Caco-2 (cell line): ENCODE results near the gene PIK3C2G. TPM values are rescaled to one million over a fixed set of nuclear protein-coding genes. Genes with fewer than 3 reads are reported as not detected.

Experiments
- BruUV-seq: library from RNA; stranded (reverse); fragments of 400-500 nt; replicated peaks from 2 replicates; lab custom pipeline; 2021; lab: Mats Ljungman, UMichigan
- CTCF ChIA-PET: fragments of 300-600 bp; sonication (Branson Sonifier 250); formaldehyde crosslinking; loops from one replicate; lab custom pipeline; 2022; ENCODE audit warnings: antibody characterized with exemption; lab: Charles Lee
- POLR2A ChIA-PET: fragments of 300-600 bp; sonication (Branson Sonifier 250); formaldehyde crosslinking; loops from one replicate; lab custom pipeline; 2022; ENCODE audit warnings: antibody characterized with exemption; lab: Charles Lee
- DNase-seq, 2 experiments: peaks; one replicate each; pipeline versions ENCODE4 v3.0.0 to v3.0.0-alpha.2; 2020 to 2022
- H3K27me3 ChIP-seq: replicated peaks from 2 replicates; pipeline ENCODE4 v1.6.0; 2011; ENCODE audit warnings: low read length; ENCODE audit not compliant: control insufficient read depth, insufficient read depth
- H3K36me3 ChIP-seq: 2 replicates; pipeline ENCODE4 v1.5.1; 2011; ENCODE audit warnings: low read length; ENCODE audit not compliant: control insufficient read depth, insufficient read depth
- H3K4me1 ChIP-seq: fragments of 250-450 bp; sonication (Bioruptor Pico); 2 replicates; pipeline ENCODE4 v1.5.1; 2020; ENCODE audit warnings: mild to moderate bottlenecking
- H3K4me3 ChIP-seq: 2 replicates; pipeline ENCODE4 v1.5.1; 2011; ENCODE audit warnings: low read depth, mild to moderate bottlenecking, control low read depth, low read length
- H3K9me3 ChIP-seq: fragments of 250-450 bp; sonication (Bioruptor Pico); 2 replicates; pipeline ENCODE4 v1.5.1; 2020; ENCODE audit warnings: mild to moderate bottlenecking, moderate library complexity
- H3K27ac Mint-ChIP-seq: one replicate; pipeline ENCODE4 v1.8.0; 2022; ENCODE audit warnings: mixed read lengths; ENCODE audit not compliant: unreplicated experiment
- H3K27me3 Mint-ChIP-seq: one replicate; pipeline ENCODE4 v1.8.0; 2022; ENCODE audit warnings: mixed read lengths; ENCODE audit not compliant: insufficient read depth, unreplicated experiment
- H3K36me3 Mint-ChIP-seq: one replicate; pipeline ENCODE4 v1.8.0; 2022; ENCODE audit warnings: mild to moderate bottlenecking, mixed read lengths; ENCODE audit not compliant: insufficient read depth, unreplicated experiment
- H3K4me1 Mint-ChIP-seq: one replicate; pipeline ENCODE4 v1.8.0; 2022; ENCODE audit warnings: low read depth, mixed read lengths; ENCODE audit not compliant: unreplicated experiment
- H3K4me3 Mint-ChIP-seq: one replicate; pipeline ENCODE4 v1.8.0; 2022; ENCODE audit warnings: mild to moderate bottlenecking, moderate library complexity, mixed read lengths; ENCODE audit not compliant: unreplicated experiment
- H3K9me3 Mint-ChIP-seq: one replicate; pipeline ENCODE4 v1.8.0; 2022; ENCODE audit warnings: mixed read lengths; ENCODE audit not compliant: unreplicated experiment
- CTCF ChIP-seq, 2 experiments: fragments of 200-600 bp in 1 of 2; IDR thresholded peaks; 1 replicate in 1 of 2; 2 replicates in 1 of 2; pipeline versions ENCODE4 v1.5.1 to v1.8.0; 2011 to 2022; ENCODE audit warnings: antibody characterized with exemption in 1 of 2, control low read depth in 1 of 2, inconsistent platforms in 1 of 2, low read depth in 1 of 2, low read length in 1 of 2, mild to moderate bottlenecking in 1 of 2, moderate library complexity in 1 of 2; ENCODE audit not compliant: insufficient read depth in 1 of 2, severe bottlenecking in 1 of 2, unreplicated experiment in 1 of 2
- intact Hi-C: fragments of 100-400 bp; cut with micrococcal nuclease; formaldehyde crosslinking; loops from one replicate; pipeline ENCODE4 v1.10.0; 2022; ENCODE audit not compliant: unreplicated experiment
- total RNA-seq: library from RNA; stranded (reverse); gene quantifications from 2 replicates; pipeline ENCODE4 v1.2.3, GENCODE V29; 2022

The PIK3C2G gene
- total RNA-seq, 1 experiment from 2014 or later, result not detected

- Mint-ChIP-seq H3K36me3 (no peaks in the 10 kb centered on the region), H3K9me3 (no peaks in the 10 kb centered on the region), H3K27me3 (no peaks in the 10 kb centered on the region), H3K4me1 (no peaks in the 10 kb centered on the region), H3K27ac (no peak overlapping the region), H3K4me3 (no peak overlapping the region)
- ChIA-PET CTCF (no interaction called here), POLR2A (no interaction called here)
- DNase-seq, result no peak
- Histone ChIP-seq H3K36me3 (no peaks in the 10 kb centered on the region), H3K9me3 (no peaks in the 10 kb centered on the region), H3K4me1 (peaks cover 7% of the 10 kb centered on the region; the same call in 1 of the 2 replicates), H3K27me3 (no peaks in the 10 kb centered on the region), H3K4me3 (no peak overlapping the region)
- intact Hi-C loops, result no loop called here
- TF ChIP-seq CTCF (IDR thresholded peaks at IDR 0.05; ENCODE audit: insufficient read depth in 1 of 2, low read depth in 1 of 2, low read length in 1 of 2, severe bottlenecking in 1 of 2, unreplicated experiment in 1 of 2), result no peak
- no TSS peak for BruUV-seq
These were observed 83.9 kb downstream of the PIK3C2G start for GRCh38 chr12:18345021-18345735.

DNA sequence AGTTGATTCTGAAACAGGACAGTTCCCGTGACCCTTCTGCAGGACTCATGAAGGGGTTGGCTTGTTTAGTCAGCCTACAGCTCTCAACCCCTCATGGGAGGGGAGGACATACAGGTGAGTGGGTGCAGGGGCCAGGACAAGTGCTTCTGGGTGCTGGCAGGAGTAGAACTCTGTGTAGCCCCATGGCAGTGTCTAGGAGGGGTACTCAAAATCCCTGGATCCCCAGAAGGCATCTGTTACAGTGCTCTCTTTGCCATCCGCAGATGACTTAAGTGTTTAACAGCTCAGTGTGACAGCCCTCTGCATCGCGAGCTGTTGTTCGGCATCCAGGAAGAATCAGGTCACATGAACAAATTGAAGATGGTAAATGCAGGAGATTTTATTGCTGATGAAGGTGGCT is 91.0 kb downstream of the PIK3C2G start:
- ChIA-PET POLR2A (no interaction called here), CTCF (no interaction called here)
- H3K9me3 Mint-ChIP-seq, result no peaks in the 10 kb centered on the region
- BruUV-seq, result no TSS peak
- DNase-seq, result no peak
- no peak for TF ChIP-seq CTCF (IDR thresholded peaks at IDR 0.05; ENCODE audit: insufficient read depth in 1 of 2, low read depth in 1 of 2, low read length in 1 of 2, severe bottlenecking in 1 of 2, unreplicated experiment in 1 of 2)
- intact Hi-C loops, result no loop called here
- H3K36me3 Mint-ChIP-seq, result no peaks in the 10 kb centered on the region
- H3K4me1 ChIP-seq, result no peaks in the 10 kb centered on the region
- no peaks in the 10 kb centered on the region for H3K27me3 Mint-ChIP-seq
- no peak overlapping the region for H3K27ac Mint-ChIP-seq
- H3K4me3 Mint-ChIP-seq, result no peak overlapping the region
- no peaks in the 10 kb centered on the region for H3K36me3 ChIP-seq
- H3K9me3 ChIP-seq, result no peaks in the 10 kb centered on the region
- no peaks in the 10 kb centered on the region for H3K27me3 ChIP-seq
- H3K4me1 Mint-ChIP-seq, result no peaks in the 10 kb centered on the region
- no peak overlapping the region for H3K4me3 ChIP-seq

GRCh38 chr12:18355429-18355828 is 94.1 kb downstream of the PIK3C2G start:
- no peaks in the 10 kb centered on the region for H3K4me1 ChIP-seq
- no peaks in the 10 kb centered on the region for H3K9me3 Mint-ChIP-seq
- H3K36me3 Mint-ChIP-seq, result no peaks in the 10 kb centered on the region
- H3K4me3 ChIP-seq, result no peak overlapping the region
- H3K9me3 ChIP-seq, result no peaks in the 10 kb centered on the region
- no peak overlapping the region for H3K27ac Mint-ChIP-seq
- no peak for TF ChIP-seq CTCF (IDR thresholded peaks at IDR 0.05; ENCODE audit: insufficient read depth in 1 of 2, low read depth in 1 of 2, low read length in 1 of 2, severe bottlenecking in 1 of 2, unreplicated experiment in 1 of 2)
- CTCF ChIA-PET, result no interaction called here
- peaks cover 8% of the 10 kb centered on the region for H3K27me3 Mint-ChIP-seq
- H3K27me3 ChIP-seq, result no peaks in the 10 kb centered on the region
- POLR2A ChIA-PET, result no interaction called here
- no peak for DNase-seq
- no peaks in the 10 kb centered on the region for H3K36me3 ChIP-seq
- no TSS peak for BruUV-seq
- H3K4me3 Mint-ChIP-seq, result no peak overlapping the region
- no peaks in the 10 kb centered on the region for H3K4me1 Mint-ChIP-seq
- intact Hi-C loops, result no loop called here
